Measurements from ENCODE around the gene CYTH1.

GRCh38 chr17:78735832-78736525 lies 46.1 kb downstream of the CYTH1 start:
- TF ChIP-seq BHLHE40 (IDR thresholded peaks at IDR 0.05; ENCODE audit: borderline replicate concordance) (no peak), ARNT (IDR thresholded peaks at IDR 0.05) (no peak), FOXA1 (IDR thresholded peaks at IDR 0.05) (no peak), TARDBP (IDR thresholded peaks at IDR 0.05) (no peak), ELF4 (IDR thresholded peaks at IDR 0.05) (no peak)

Measured in HEK293T (cell line).